ENCODE results near the gene FLT1.
A peak's percentile ranks its signal among the peaks of the same experiment; 100 is the strongest.

Gene FLT1

GRCh38 chr13:28531077-28531844 lies 36.3 kb upstream of the FLT1 start (continued):
- TF ChIP-seq ZNF394 (tag by site-specific recombination; IDR thresholded peaks at IDR 0.05; ENCODE audit: borderline replicate concordance) (no peak), ZBTB17 (tag by site-specific recombination; IDR thresholded peaks at IDR 0.05) (no peak), IKZF3 (tag by site-specific recombination; IDR thresholded peaks at IDR 0.05) (peak; percentile 35; the same call in 1 of the 2 replicates), ZNF423 (tag by site-specific recombination; IDR thresholded peaks at IDR 0.05) (no peak), SP3 (tag by site-specific recombination; IDR thresholded peaks at IDR 0.05) (no peak), ZNF837 (tag by site-specific recombination; IDR thresholded peaks at IDR 0.05) (no peak), ZBTB21 (tag by site-specific recombination; IDR thresholded peaks at IDR 0.05) (no peak), ZNF621 (tag by site-specific recombination; IDR thresholded peaks at IDR 0.05) (no peak), ZNF514 (tag by site-specific recombination; IDR thresholded peaks at IDR 0.05) (no peak), OVOL3 (tag by site-specific recombination; IDR thresholded peaks at IDR 0.05) (no peak), ZNF426 (tag by site-specific recombination; IDR thresholded peaks at IDR 0.05) (no peak), GLIS2 (tag by site-specific recombination; IDR thresholded peaks at IDR 0.05) (no peak; the same call in 1 of the 2 replicates), ZNF175 (tag by site-specific recombination; IDR thresholded peaks at IDR 0.05) (0 out of 2 replicates have a peak, but pooled peaks have one; percentile 76), ZNF174 (tag by site-specific recombination; IDR thresholded peaks at IDR 0.05) (no peak), YY1 (tag by site-specific recombination; IDR thresholded peaks at IDR 0.05) (no peak), GLIS1 (tag by site-specific recombination; IDR thresholded peaks at IDR 0.05) (no peak), ZNF311 (tag by site-specific recombination; IDR thresholded peaks at IDR 0.05; ENCODE audit: borderline replicate concordance) (no peak), ZBTB11 (tag by site-specific recombination; conservative IDR thresholded peaks at IDR 0.05; ENCODE audit: low read depth) (no peak), ZFHX2 (tag by site-specific recombination; conservative IDR thresholded peaks at IDR 0.05) (peak; percentile 96), REPIN1 (tag by site-specific recombination; IDR thresholded peaks at IDR 0.05; ENCODE audit: low read depth) (no peak), ZNF354C (tag by site-specific recombination; IDR thresholded peaks at IDR 0.05; ENCODE audit: borderline replicate concordance, low read depth) (no peak), ZNF248 (tag by site-specific recombination; IDR thresholded peaks at IDR 0.05) (no peak), ZNF639 (tag by site-specific recombination; IDR thresholded peaks at IDR 0.05) (no peak), BCL11A (tag by site-specific recombination; IDR thresholded peaks at IDR 0.05; ENCODE audit: low read depth) (no peak), ZNF585B (tag by site-specific recombination; IDR thresholded peaks at IDR 0.05) (no peak), ZNF521 (tag by site-specific recombination; IDR thresholded peaks at IDR 0.05) (no peak), AEBP2 (tag by site-specific recombination; IDR thresholded peaks at IDR 0.05; ENCODE audit: borderline replicate concordance) (no peak)
- TF ChIP-seq, protein P1, sequence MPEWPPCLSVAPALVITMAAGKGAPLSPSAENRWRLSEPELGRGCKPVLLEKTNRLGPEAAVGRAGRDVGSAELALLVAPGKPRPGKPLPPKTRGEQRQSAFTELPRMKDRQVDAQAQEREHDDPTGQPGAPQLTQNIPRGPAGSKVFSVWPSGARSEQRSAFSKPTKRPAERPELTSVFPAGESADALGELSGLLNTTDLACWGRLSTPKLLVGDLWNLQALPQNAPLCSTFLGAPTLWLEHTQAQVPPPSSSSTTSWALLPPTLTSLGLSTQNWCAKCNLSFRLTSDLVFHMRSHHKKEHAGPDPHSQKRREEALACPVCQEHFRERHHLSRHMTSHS (tag by site-specific recombination; IDR thresholded peaks at IDR 0.05), result 0 out of 2 replicates have a peak, but pooled peaks have one; percentile 24
- TF ChIP-seq, protein P2, sequence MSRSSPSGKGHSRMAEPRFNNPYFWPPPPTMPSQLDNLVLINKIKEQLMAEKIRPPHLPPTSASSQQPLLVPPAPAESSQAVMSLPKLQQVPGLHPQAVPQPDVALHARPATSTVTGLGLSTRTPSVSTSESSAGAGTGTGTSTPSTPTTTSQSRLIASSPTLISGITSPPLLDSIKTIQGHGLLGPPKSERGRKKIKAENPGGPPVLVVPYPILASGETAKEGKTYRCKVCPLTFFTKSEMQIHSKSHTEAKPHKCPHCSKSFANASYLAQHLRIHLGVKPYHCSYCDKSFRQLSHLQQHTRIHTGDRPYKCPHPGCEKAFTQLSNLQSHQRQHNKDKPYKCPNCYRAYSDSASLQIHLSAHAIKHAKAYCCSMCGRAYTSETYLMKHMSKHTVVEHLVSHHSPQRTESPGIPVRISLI (tag by site-specific recombination; IDR thresholded peaks at IDR 0.05), result no peak
- TF ChIP-seq, protein P3, sequence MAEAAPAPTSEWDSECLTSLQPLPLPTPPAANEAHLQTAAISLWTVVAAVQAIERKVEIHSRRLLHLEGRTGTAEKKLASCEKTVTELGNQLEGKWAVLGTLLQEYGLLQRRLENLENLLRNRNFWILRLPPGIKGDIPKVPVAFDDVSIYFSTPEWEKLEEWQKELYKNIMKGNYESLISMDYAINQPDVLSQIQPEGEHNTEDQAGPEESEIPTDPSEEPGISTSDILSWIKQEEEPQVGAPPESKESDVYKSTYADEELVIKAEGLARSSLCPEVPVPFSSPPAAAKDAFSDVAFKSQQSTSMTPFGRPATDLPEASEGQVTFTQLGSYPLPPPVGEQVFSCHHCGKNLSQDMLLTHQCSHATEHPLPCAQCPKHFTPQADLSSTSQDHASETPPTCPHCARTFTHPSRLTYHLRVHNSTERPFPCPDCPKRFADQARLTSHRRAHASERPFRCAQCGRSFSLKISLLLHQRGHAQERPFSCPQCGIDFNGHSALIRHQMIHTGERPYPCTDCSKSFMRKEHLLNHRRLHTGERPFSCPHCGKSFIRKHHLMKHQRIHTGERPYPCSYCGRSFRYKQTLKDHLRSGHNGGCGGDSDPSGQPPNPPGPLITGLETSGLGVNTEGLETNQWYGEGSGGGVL (tag by site-specific recombination; IDR thresholded peaks at IDR 0.05), result peak; percentile 15; the same call in 1 of the 2 replicates
